IgD-negative memory B cell (primary cell): Measurements from ENCODE around the gene AHCTF1. TPM values are rescaled to one million over a fixed set of nuclear protein-coding genes. Genes with fewer than 3 reads are reported as not detected.

ENCODE experiments used
- H3K27ac Mint-ChIP-seq, 3 donors: one replicate each; pipeline ENCODE4 v1.8.0; 2020 to 2022; ENCODE audit warnings: mild to moderate bottlenecking in 3 of 3, mixed read lengths in 3 of 3, moderate library complexity in 1 of 3
- H3K27me3 Mint-ChIP-seq: one replicate; pipeline ENCODE4 v1.8.0; 2021; ENCODE audit warnings: mixed read lengths
- H3K36me3 Mint-ChIP-seq: one replicate; pipeline ENCODE4 v1.8.0; 2020; ENCODE audit warnings: mild to moderate bottlenecking, mixed read lengths
- H3K4me1 Mint-ChIP-seq, 3 donors: one replicate each; pipeline ENCODE4 v1.8.0; 2020 to 2022; ENCODE audit warnings: mixed read lengths in 3 of 3, mild to moderate bottlenecking in 1 of 3
- H3K4me3 Mint-ChIP-seq, 4 donors: one replicate each; pipeline ENCODE4 v1.8.0; 2020 to 2022; ENCODE audit warnings: mild to moderate bottlenecking in 4 of 4, mixed read lengths in 4 of 4, moderate library complexity in 3 of 4
- H3K9me3 Mint-ChIP-seq, 3 donors: one replicate each; pipeline ENCODE4 v1.8.0; 2020 to 2021; ENCODE audit warnings: mixed read lengths in 3 of 3, mild to moderate bottlenecking in 1 of 3
- polyA plus RNA-seq: library from polyadenylated mRNA; unstranded; fragments of 300-500 nt; fragmentation: Illumina TruSeq; gene quantifications from one replicate; pipeline ENCODE4 v1.2.3, GENCODE V29; 2021

AHCTF1 gene
- polyA plus RNA-seq: 16.0 TPM

DNA sequence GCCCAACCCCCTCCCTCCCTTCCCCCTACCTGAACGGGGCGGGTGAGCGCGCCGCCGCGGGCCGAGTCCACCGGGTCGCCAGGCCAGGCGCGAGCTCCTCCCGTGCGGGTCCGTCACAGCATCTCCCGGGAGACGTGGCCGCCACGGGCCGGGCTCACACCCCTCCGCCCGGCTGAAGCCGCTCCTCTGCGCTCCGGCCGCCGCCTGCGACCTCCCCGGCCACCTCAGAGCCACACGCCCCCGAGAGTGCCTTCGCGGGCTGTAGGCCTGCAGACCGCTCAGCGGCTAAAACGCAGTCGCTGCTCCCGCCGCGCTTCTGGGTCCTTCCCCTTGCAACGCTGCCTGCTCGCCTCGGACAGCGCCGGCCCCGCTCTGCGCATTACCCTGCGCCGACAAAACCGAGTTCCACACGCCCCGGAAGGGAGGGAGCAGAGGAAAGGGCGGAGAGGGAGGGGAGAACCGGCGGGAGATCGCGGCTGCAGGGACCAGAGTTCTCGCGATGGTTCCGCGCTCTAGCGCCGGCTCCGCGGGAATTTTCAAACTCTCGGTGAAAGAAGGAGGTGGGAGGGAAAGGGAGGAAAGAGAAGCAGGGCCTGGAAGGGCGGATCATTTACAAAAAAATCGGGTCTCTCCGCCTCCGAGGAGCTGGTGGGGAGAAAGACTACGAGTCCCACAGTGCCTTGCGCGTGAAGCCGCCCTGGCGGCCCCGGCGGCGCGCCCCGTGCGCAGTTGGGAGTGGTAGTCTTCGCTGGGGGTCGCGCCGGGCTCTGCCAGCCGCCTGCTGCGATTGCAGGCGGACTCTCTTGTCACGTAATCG lies at the start of gene AHCTF1:
Gene AHCTF1 (minus strand): TSS at position 400 of the 817 bp plus-strand sequence. CDS start 13,578 bp downstream, outside the sequence.
- Mint-ChIP-seq H3K9me3 (no peaks in the 10 kb centered on the region), H3K4me1 (peaks cover 13 to 27% (median 24%) of the 10 kb centered on the region in 3 donors), H3K27ac (peak within 1 kb of the TSS; percentile 97 to 99 (median 97)), H3K36me3 (peaks cover 3% of the 10 kb centered on the region), H3K4me3 (peak within 1 kb of the TSS; percentile 95 to 99 (median 98)), H3K27me3 (no peaks in the 10 kb centered on the region)

DNA sequence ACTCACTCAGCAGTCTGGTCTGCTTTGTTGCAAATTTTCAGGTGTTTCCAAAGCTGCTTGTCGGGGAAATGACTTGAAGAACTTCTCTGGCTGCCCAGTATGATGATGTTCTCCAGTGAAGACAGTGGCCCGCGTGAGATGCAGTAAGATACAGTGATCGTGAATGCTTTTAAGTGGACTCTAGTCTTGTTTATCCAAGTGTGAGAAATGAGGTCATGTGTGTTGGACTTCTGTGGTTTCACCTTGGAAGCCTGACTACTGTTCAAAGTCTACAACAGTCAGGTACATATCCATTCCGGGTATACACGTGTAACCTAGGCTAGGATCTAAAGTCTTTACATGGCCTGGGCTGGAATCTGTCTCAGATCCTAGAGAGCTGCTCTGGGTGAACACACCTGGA lies 47.0 kb upstream of the AHCTF1 start:
- H3K4me3 Mint-ChIP-seq: no peak overlapping the region
- H3K27ac Mint-ChIP-seq: no peak overlapping the region
- peaks cover 2 to 44% (median 26%) of the 10 kb centered on the region in 3 donors for H3K9me3 Mint-ChIP-seq
- peaks cover 14% of the 10 kb centered on the region for H3K36me3 Mint-ChIP-seq
- peaks cover 3% of the 10 kb centered on the region for H3K27me3 Mint-ChIP-seq
- no peaks in the 10 kb centered on the region for H3K4me1 Mint-ChIP-seq

DNA sequence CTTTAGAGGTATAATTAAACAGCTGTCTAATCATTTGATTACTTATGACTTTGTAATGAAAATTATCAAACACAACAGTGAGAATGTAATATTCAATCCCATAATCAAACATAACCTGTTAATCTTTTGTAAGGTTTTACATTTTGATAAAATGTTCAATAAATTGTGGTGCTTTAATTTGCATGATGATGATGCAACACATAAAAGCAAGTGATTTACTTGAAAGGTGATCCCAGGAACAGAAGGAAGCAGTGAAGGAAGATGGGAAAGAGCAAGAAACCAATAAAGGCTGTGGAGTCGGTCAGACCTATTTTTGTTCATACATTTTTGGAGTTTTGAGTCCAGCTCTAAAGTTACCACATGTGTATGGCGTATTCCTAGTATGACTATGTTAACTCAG lies 46.5 kb upstream of the AHCTF1 start:
- peaks cover 2 to 44% (median 23%) of the 10 kb centered on the region in 3 donors for H3K9me3 Mint-ChIP-seq
- H3K36me3 Mint-ChIP-seq: peaks cover 14% of the 10 kb centered on the region
- H3K4me1 Mint-ChIP-seq: no peaks in the 10 kb centered on the region
- H3K27me3 Mint-ChIP-seq: peaks cover 3% of the 10 kb centered on the region
- H3K27ac Mint-ChIP-seq: no peak overlapping the region
- H3K4me3 Mint-ChIP-seq: peak overlapping the region in 1 of 4 donors; percentile 7

DNA sequence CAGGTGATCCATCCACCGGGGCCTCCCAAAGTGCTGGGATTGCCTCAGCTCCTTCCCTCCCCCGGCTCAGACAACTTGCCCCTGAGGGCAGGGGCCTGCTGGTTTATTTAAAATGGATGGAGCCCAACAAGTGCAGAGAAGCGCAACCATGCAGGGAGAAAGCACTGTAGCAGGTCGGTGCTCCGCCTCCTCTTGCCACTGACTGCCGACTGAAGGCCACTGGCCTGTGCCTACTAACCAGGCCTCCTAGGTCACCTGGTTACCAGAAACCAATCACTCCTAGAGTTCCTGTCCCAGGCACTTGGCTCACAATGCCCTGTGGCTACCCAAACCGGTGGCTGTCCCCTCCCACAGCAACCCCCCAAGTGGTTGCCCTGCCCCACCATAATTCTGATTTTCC lies 40.2 kb upstream of the AHCTF1 start:
- Mint-ChIP-seq H3K27me3 (peaks cover 3% of the 10 kb centered on the region), H3K4me3 (no peak overlapping the region), H3K36me3 (peaks cover 16% of the 10 kb centered on the region), H3K9me3 (peaks cover 9 to 34% (median 19%) of the 10 kb centered on the region in 3 donors), H3K27ac (no peak overlapping the region), H3K4me1 (peaks cover 0 to 5% (median 0%) of the 10 kb centered on the region in 3 donors)

DNA sequence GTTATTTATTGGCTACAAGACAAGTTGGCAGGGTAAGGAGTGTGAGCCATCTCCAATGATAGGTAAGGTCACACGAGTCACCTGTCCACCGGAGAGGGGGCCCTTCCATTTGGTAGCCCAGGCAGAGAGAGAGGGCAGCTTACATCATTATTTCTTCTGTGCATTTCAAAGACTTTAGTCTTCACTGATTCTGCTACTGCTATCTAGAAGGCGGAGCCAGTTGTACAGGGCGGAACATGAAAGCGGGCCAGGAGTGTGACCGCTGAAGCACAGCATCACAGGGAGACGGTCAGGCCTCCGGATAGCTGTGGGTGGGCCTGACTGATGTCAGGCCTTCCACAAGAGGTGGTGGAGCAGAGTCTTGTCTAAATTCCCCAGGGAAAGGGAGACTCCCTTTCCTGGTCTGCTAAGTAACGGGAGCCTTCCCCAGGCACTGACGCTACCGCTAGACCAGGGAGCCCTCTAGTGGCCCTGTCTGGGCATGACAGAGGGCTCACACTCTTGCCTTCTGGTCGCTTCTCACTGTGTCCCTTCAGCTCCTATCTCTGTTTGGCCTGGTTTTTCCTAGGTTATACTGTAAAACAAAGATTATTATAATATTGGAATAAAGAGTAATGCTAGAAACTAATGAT lies 39.5 kb upstream of the AHCTF1 start:
- peaks cover 11 to 32% (median 15%) of the 10 kb centered on the region in 3 donors for H3K9me3 Mint-ChIP-seq
- H3K4me1 Mint-ChIP-seq: peaks cover 0 to 5% (median 0%) of the 10 kb centered on the region in 3 donors
- H3K27ac Mint-ChIP-seq: no peak overlapping the region
- peak overlapping the region in 2 of 4 donors; percentile 25 to 71 for H3K4me3 Mint-ChIP-seq
- H3K36me3 Mint-ChIP-seq: peaks cover 12% of the 10 kb centered on the region
- H3K27me3 Mint-ChIP-seq: peaks cover 3% of the 10 kb centered on the region

DNA sequence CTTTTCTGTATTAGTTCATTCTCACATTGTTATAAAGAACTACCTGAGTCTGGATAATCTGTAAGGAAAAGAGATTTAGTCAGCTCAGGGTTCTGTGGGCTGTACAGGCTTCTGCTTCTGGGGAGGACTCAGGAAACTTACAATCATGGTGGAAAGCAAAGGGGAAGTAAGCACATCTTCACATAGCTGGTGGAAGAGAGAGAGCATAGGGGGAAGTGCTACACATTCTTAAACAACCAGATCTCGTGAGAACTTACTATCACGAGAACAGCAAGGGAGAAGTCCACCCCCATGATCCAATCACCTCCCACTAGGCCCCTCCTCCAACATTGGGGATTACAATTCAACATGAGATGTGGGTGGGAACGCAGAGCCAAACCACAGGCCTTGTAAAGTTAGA lies 37.9 kb upstream of the AHCTF1 start:
- H3K4me3 Mint-ChIP-seq: no peak overlapping the region
- peaks cover 15% of the 10 kb centered on the region for H3K36me3 Mint-ChIP-seq
- H3K27me3 Mint-ChIP-seq: no peaks in the 10 kb centered on the region
- peaks cover 11 to 26% (median 19%) of the 10 kb centered on the region in 3 donors for H3K9me3 Mint-ChIP-seq
- H3K4me1 Mint-ChIP-seq: peaks cover 0 to 5% (median 0%) of the 10 kb centered on the region in 3 donors
- no peak overlapping the region for H3K27ac Mint-ChIP-seq

GRCh38 chr1:246966502-246966901 lies 34.8 kb upstream of the AHCTF1 start:
- H3K36me3 Mint-ChIP-seq: peaks cover 15% of the 10 kb centered on the region
- no peak overlapping the region for H3K4me3 Mint-ChIP-seq
- H3K9me3 Mint-ChIP-seq: peaks cover 11 to 26% (median 22%) of the 10 kb centered on the region in 3 donors
- H3K27me3 Mint-ChIP-seq: no peaks in the 10 kb centered on the region
- no peak overlapping the region for H3K27ac Mint-ChIP-seq
- H3K4me1 Mint-ChIP-seq: peaks cover 9 to 11% (median 11%) of the 10 kb centered on the region in 3 donors

DNA sequence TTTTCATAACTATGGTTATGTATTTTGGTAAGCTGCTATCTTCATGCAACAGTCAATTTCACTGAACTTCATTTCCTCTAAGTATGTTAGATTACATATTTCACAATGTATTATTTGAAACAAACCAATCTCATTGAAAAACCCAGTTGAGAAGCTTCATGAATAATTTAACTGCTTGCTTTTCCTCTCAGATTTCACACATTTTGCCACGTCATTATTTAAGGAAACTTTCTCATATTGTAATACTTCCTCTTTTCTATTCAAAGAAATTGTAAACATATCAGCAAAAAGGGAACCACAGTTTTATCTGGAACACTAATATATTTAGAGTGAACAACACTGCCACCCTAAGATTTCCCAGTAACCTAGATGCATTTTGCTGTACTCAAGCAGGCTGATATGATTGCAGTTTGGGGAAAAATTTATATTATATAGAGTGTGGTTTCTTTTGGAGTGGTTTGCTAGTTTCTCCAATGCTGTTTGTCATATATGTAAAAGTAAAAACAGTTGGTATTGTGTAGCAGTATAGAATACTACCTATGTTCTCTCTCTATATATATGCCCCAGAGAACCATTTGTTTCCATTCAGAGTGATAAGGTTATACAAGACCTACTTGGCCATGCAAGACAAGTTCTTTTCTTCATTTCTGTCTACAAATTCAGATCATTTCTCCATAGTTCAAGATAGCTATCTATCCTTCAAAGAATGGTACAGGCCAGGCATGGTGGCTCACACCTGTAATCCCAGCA lies 28.4 kb upstream of the AHCTF1 start:
- Mint-ChIP-seq H3K27ac (peak overlapping the region; percentile 63 to 84 (median 74)), H3K36me3 (no peaks in the 10 kb centered on the region), H3K9me3 (peaks cover 0 to 8% (median 0%) of the 10 kb centered on the region in 3 donors), H3K27me3 (no peaks in the 10 kb centered on the region), H3K4me3 (peak overlapping the region; percentile 19 to 80 (median 64)), H3K4me1 (peaks cover 20 to 29% (median 29%) of the 10 kb centered on the region in 3 donors)

GRCh38 chr1:246954126-246954525 lies 22.4 kb upstream of the AHCTF1 start:
- H3K4me3 Mint-ChIP-seq: no peak overlapping the region
- H3K36me3 Mint-ChIP-seq: no peaks in the 10 kb centered on the region
- H3K27me3 Mint-ChIP-seq: no peaks in the 10 kb centered on the region
- no peak overlapping the region for H3K27ac Mint-ChIP-seq
- H3K4me1 Mint-ChIP-seq: peaks cover 0 to 4% (median 3%) of the 10 kb centered on the region in 3 donors
- peaks cover 0 to 3% (median 0%) of the 10 kb centered on the region in 3 donors for H3K9me3 Mint-ChIP-seq

- no peak overlapping the region for H3K27ac Mint-ChIP-seq
- peaks cover 5 to 11% (median 9%) of the 10 kb centered on the region in 3 donors for H3K4me1 Mint-ChIP-seq
- H3K36me3 Mint-ChIP-seq: no peaks in the 10 kb centered on the region
- H3K9me3 Mint-ChIP-seq: peaks cover 0 to 2% (median 0%) of the 10 kb centered on the region in 3 donors
- H3K4me3 Mint-ChIP-seq: no peak overlapping the region
- no peaks in the 10 kb centered on the region for H3K27me3 Mint-ChIP-seq
These were observed 19.7 kb upstream of the AHCTF1 start for GRCh38 chr1:246951413-246951812.

GRCh38 chr1:246949956-246950355 lies 18.2 kb upstream of the AHCTF1 start:
- Mint-ChIP-seq H3K36me3 (no peaks in the 10 kb centered on the region), H3K4me3 (no peak overlapping the region), H3K9me3 (peaks cover 0 to 2% (median 0%) of the 10 kb centered on the region in 3 donors), H3K4me1 (peaks cover 5 to 11% (median 9%) of the 10 kb centered on the region in 3 donors), H3K27ac (no peak overlapping the region), H3K27me3 (no peaks in the 10 kb centered on the region)

DNA sequence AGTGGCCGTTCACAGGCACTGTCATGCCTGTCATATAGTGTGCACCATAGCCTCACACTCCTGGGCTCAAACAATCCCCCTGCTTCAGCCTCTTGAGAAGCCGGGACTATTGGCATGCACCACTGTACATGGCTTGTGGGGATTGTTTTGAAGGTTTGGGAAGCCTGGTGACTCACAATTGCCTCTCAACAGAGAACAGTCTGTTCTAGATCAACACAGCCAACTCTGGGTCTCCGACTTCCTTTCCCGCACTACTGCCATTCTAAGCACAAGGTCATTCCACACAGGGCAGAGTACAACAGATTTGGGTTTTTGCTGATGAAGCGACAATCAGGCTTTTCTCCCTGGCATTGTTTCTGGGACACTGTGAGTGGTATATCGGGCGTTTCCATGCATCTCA lies 15.5 kb upstream of the AHCTF1 start:
- H3K4me1 Mint-ChIP-seq: peaks cover 5 to 11% (median 9%) of the 10 kb centered on the region in 3 donors
- no peaks in the 10 kb centered on the region for H3K27me3 Mint-ChIP-seq
- H3K9me3 Mint-ChIP-seq: no peaks in the 10 kb centered on the region
- peaks cover 1% of the 10 kb centered on the region for H3K36me3 Mint-ChIP-seq
- no peak overlapping the region for H3K4me3 Mint-ChIP-seq
- H3K27ac Mint-ChIP-seq: no peak overlapping the region

DNA sequence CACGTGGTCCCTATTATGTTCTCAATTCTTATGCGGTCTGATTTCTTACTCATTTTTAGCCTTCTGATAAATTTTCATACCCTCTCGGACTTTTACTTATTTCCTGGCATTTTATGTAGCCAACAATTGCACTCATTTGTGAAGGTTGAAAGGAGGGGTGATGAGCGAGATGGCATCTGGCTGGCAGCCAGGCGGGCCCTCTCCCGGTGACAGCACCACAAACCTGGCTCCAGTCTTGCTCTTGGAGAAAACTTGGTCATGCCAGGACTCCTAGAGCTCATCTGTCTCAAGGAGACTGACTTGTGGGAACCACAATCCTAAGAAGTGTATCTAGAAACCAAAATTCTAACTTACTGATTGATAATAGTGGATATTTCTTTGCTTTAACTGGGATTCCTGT lies 14.6 kb upstream of the AHCTF1 start:
- peaks cover 1% of the 10 kb centered on the region for H3K36me3 Mint-ChIP-seq

DNA sequence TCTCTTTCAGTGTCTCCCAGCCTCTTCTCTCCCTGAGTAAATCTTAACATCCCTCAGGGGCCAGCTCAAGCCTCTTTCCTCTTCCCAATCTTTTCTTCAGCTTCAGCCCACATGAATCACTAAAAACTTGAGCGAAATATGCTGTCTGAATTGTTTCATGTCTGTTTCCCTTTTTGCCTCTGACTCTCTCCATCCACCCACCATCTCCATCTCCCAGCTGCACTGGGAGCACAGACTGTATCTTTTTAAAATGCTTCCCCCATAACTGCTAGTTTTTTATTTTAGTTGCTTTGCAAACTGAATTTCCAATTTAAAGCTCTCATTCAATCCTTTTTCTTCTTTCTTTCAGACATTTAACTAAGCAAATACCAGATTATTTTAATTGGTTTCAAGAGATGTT lies 3.0 kb upstream of the AHCTF1 start:
- peak overlapping the region in 1 of 4 donors; percentile 90 for H3K4me3 Mint-ChIP-seq

More for the DNA sequence above, 14.6 kb upstream of the AHCTF1 start:
- Mint-ChIP-seq H3K27me3 (no peaks in the 10 kb centered on the region), H3K27ac (no peak overlapping the region), H3K4me3 (no peak overlapping the region), H3K4me1 (peaks cover 5 to 11% (median 9%) of the 10 kb centered on the region in 3 donors), H3K9me3 (no peaks in the 10 kb centered on the region)

More for the DNA sequence above, 3.0 kb upstream of the AHCTF1 start:
- H3K4me1 Mint-ChIP-seq: peaks cover 6 to 16% (median 14%) of the 10 kb centered on the region in 3 donors
- H3K36me3 Mint-ChIP-seq: no peaks in the 10 kb centered on the region
- H3K9me3 Mint-ChIP-seq: no peaks in the 10 kb centered on the region
- peak overlapping the region in 1 of 3 donors; percentile 62 for H3K27ac Mint-ChIP-seq
- H3K27me3 Mint-ChIP-seq: no peaks in the 10 kb centered on the region
